IPS DF 4.7 (cell line): ENCODE results near the gene MRTO4.
"Not testable (repeated sequence)": the region's sequence is repeated elsewhere in the genome, so short reads cannot be mapped to it uniquely, and the experiment has no call there.

Experiments used
- DNase-seq: peaks from one replicate; pipeline ENCODE4 v3.0.0-alpha.2; 2013; ENCODE audit warnings: low spot score; ENCODE audit errors: extremely low read depth

MRTO4 gene

GRCh38 chr1:19222979-19223824 is 28.4 kb upstream of the MRTO4 start:
- DNase-seq = no peak

GRCh38 chr1:19229229-19229628 is 22.4 kb upstream of the MRTO4 start:
- no peak for DNase-seq

- no peak for DNase-seq
These were observed 21.7 kb upstream of the MRTO4 start for GRCh38 chr1:19229828-19230325.

GRCh38 chr1:19231736-19232523 is 19.7 kb upstream of the MRTO4 start:
- DNase-seq = not testable (repeated sequence)

GRCh38 chr1:19232524-19232846 is 19.1 kb upstream of the MRTO4 start:
- no peak for DNase-seq

- no peak for DNase-seq
These were observed 17.4 kb upstream of the MRTO4 start for GRCh38 chr1:19234224-19234623.

- DNase-seq = no peak
These were observed 11.7 kb upstream of the MRTO4 start for GRCh38 chr1:19239876-19240275.

GRCh38 chr1:19240673-19241538 is 10.7 kb upstream of the MRTO4 start:
- no peak for DNase-seq

GRCh38 chr1:19250629-19251304 is 838 bp upstream of the MRTO4 start:
- DNase-seq = no peak

- no peak for DNase-seq
These were observed 2.8 kb downstream of the MRTO4 start for GRCh38 chr1:19254416-19254815.

- no peak for DNase-seq
These were observed 3.7 kb downstream of the MRTO4 start for GRCh38 chr1:19255288-19255687.

GRCh38 chr1:19256301-19256700 is 4.7 kb downstream of the MRTO4 start:
- DNase-seq = not testable (repeated sequence)

GRCh38 chr1:19257178-19257914 is 5.7 kb downstream of the MRTO4 start:
- no peak for DNase-seq

- DNase-seq = no peak
These were observed 6.7 kb downstream of the MRTO4 start for GRCh38 chr1:19258353-19258752.

- no peak for DNase-seq
These were observed 8.9 kb downstream of the MRTO4 start for GRCh38 chr1:19260211-19261138.

GRCh38 chr1:19262047-19262446 is 10.4 kb downstream of the MRTO4 start:
- no peak for DNase-seq

- DNase-seq = no peak
These were observed 11.1 kb downstream of the MRTO4 start for GRCh38 chr1:19262744-19263143.

- DNase-seq = no peak
These were observed 16.8 kb downstream of the MRTO4 start for GRCh38 chr1:19268445-19268844.
